Panc1 (cell line): ENCODE data around the gene CCDC70. TPM values are rescaled to one million over a fixed set of nuclear protein-coding genes. Genes with fewer than 3 reads are reported as not detected.

Experiments used
- ATAC-seq: fragments of 200-7000 bp; cut with Tn5 transposase; 2 replicates; pipeline ENCODE4 v1.9.1; 2020; ENCODE audit warnings: mild to moderate bottlenecking, moderate library complexity
- BruUV-seq: library from RNA; stranded (reverse); fragments of 400-500 nt; replicated peaks from 2 replicates; lab custom pipeline; 2021; lab: Mats Ljungman, UMichigan
- CTCF ChIA-PET: fragments of 300-600 bp; sonication (Branson Sonifier 250); formaldehyde crosslinking; loops from one replicate; lab custom pipeline; 2022; ENCODE audit warnings: antibody characterized with exemption; lab: Charles Lee
- POLR2A ChIA-PET: fragments of 300-600 bp; sonication (Branson Sonifier 250); formaldehyde crosslinking; loops from one replicate; lab custom pipeline; 2022; ENCODE audit warnings: antibody characterized with exemption; lab: Charles Lee
- DNase-seq: peaks from one replicate; pipeline ENCODE4 v3.0.0-alpha.2; 2010; ENCODE audit warnings: low read depth, low spot score
- H3K27ac ChIP-seq: 2 replicates; pipeline ENCODE4 v1.5.1; 2011; ENCODE audit warnings: mild to moderate bottlenecking, low read length, inconsistent platforms
- H3K27me3 ChIP-seq: fragments of 200-500 bp; sonication (Bioruptor generic); 2 replicates; pipeline ENCODE4 v1.6.0; 2014; ENCODE audit warnings: low read length, inconsistent platforms; ENCODE audit not compliant: control insufficient read depth, insufficient read depth
- H3K36me3 ChIP-seq: fragments of 200-500 bp; sonication (Bioruptor generic); 2 replicates; pipeline ENCODE4 v1.5.1; 2014; ENCODE audit warnings: inconsistent platforms, mild to moderate bottlenecking, low read length, moderate library complexity; ENCODE audit not compliant: control insufficient read depth, insufficient read depth
- H3K4me1 ChIP-seq: 2 replicates; pipeline ENCODE4 v1.5.1; 2011; ENCODE audit warnings: inconsistent platforms, mild to moderate bottlenecking, low read length, moderate library complexity; ENCODE audit not compliant: control insufficient read depth, insufficient read depth
- H3K4me3 ChIP-seq, 2 experiments: 2 replicates each; pipeline ENCODE4 v1.5.1; 2011 to 2012; ENCODE audit warnings: low read depth in 2 of 2, low read length in 2 of 2, mild to moderate bottlenecking in 2 of 2, inconsistent platforms in 1 of 2, moderate library complexity in 1 of 2
- H3K9me3 ChIP-seq: fragments of 200-500 bp; sonication (Bioruptor generic); 2 replicates; pipeline ENCODE4 v1.5.1; 2014; ENCODE audit warnings: low read depth, mild to moderate bottlenecking, inconsistent platforms, low read length, moderate library complexity; ENCODE audit not compliant: control insufficient read depth, insufficient read depth
- POLR2AphosphoS5 ChIP-seq: IDR thresholded peaks from 2 replicates; pipeline ENCODE4 v1.6.1; 2012; ENCODE audit warnings: mild to moderate bottlenecking, low read depth, low read length, moderate library complexity
- SIN3A ChIP-seq: IDR thresholded peaks from 2 replicates; pipeline ENCODE4 v1.6.1; 2012; ENCODE audit warnings: low read depth, mild to moderate bottlenecking, low read length, moderate library complexity, borderline replicate concordance; ENCODE audit not compliant: insufficient read depth
- TCF7L2 ChIP-seq: IDR thresholded peaks from 2 replicates; pipeline ENCODE4 v1.6.1; 2011; ENCODE audit warnings: mild to moderate bottlenecking, low read depth, low read length, inconsistent platforms
- in situ Hi-C: cut with HindIII; loops from 2 replicates; pipeline ENCODE4 v1.10.0; 2016; ENCODE audit warnings: low sequenced_read_pairs, low pct_unique_long_range_greater_than_20kb
- intact Hi-C: fragments of 100-400 bp; cut with micrococcal nuclease; formaldehyde crosslinking; loops from one replicate; pipeline ENCODE4 v1.10.0; 2022; ENCODE audit not compliant: unreplicated experiment
- total RNA-seq: library from RNA; stranded (reverse); gene quantifications from one replicate; pipeline ENCODE4 v1.2.1, GENCODE V29; 2021; ENCODE audit not compliant: unreplicated experiment
- TF ChIP-seq, protein P1 (sequence below), 2 experiments: IDR thresholded peaks; 2 replicates each; pipeline ENCODE4 v1.6.1; 2011 to 2012; ENCODE audit warnings: low read depth in 2 of 2, control low read depth in 1 of 2, low read length in 1 of 2, mild to moderate bottlenecking in 1 of 2, moderate library complexity in 1 of 2; ENCODE audit not compliant: insufficient read depth in 1 of 2
- TF ChIP-seq, protein P2 (sequence below): fragments of 450-650 bp; IDR thresholded peaks from 2 replicates; pipeline ENCODE4 v1.5.1; 2017; ENCODE audit warnings: mild to moderate bottlenecking

The CCDC70 gene
- total RNA-seq, 1 experiment from 2014 or later = not detected

DNA sequence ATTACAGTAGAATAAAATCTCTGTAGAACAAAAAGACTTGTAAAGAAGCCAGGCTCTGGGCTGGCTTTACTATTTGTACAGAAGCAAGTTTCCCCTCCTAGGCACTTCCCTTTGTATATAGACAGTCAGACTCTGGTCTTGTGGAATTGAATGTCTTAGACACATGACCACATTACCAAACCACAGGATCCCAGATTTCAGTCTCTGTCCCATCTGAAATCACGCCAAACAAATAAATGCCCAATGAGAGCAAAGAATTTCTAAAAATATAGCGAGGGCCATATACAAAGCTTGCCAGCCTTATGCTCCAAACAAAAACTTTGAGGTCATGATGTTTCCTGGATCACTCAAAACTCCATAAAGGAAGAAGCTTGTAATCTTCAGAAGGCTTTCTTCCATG, 23.9 kb downstream of the CCDC70 start:
- TF ChIP-seq SIN3A = no peak
- TF ChIP-seq, protein P1, sequence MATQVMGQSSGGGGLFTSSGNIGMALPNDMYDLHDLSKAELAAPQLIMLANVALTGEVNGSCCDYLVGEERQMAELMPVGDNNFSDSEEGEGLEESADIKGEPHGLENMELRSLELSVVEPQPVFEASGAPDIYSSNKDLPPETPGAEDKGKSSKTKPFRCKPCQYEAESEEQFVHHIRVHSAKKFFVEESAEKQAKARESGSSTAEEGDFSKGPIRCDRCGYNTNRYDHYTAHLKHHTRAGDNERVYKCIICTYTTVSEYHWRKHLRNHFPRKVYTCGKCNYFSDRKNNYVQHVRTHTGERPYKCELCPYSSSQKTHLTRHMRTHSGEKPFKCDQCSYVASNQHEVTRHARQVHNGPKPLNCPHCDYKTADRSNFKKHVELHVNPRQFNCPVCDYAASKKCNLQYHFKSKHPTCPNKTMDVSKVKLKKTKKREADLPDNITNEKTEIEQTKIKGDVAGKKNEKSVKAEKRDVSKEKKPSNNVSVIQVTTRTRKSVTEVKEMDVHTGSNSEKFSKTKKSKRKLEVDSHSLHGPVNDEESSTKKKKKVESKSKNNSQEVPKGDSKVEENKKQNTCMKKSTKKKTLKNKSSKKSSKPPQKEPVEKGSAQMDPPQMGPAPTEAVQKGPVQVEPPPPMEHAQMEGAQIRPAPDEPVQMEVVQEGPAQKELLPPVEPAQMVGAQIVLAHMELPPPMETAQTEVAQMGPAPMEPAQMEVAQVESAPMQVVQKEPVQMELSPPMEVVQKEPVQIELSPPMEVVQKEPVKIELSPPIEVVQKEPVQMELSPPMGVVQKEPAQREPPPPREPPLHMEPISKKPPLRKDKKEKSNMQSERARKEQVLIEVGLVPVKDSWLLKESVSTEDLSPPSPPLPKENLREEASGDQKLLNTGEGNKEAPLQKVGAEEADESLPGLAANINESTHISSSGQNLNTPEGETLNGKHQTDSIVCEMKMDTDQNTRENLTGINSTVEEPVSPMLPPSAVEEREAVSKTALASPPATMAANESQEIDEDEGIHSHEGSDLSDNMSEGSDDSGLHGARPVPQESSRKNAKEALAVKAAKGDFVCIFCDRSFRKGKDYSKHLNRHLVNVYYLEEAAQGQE (IDR thresholded peaks at IDR 0.05; ENCODE audit: insufficient read depth in 1 of 2, low read depth in 2 of 2, low read length in 1 of 2) = no peak
- TF ChIP-seq, protein P2, sequence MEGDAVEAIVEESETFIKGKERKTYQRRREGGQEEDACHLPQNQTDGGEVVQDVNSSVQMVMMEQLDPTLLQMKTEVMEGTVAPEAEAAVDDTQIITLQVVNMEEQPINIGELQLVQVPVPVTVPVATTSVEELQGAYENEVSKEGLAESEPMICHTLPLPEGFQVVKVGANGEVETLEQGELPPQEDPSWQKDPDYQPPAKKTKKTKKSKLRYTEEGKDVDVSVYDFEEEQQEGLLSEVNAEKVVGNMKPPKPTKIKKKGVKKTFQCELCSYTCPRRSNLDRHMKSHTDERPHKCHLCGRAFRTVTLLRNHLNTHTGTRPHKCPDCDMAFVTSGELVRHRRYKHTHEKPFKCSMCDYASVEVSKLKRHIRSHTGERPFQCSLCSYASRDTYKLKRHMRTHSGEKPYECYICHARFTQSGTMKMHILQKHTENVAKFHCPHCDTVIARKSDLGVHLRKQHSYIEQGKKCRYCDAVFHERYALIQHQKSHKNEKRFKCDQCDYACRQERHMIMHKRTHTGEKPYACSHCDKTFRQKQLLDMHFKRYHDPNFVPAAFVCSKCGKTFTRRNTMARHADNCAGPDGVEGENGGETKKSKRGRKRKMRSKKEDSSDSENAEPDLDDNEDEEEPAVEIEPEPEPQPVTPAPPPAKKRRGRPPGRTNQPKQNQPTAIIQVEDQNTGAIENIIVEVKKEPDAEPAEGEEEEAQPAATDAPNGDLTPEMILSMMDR = no peak
- TF ChIP-seq TCF7L2 = no peak
- no peak for TF ChIP-seq POLR2AphosphoS5
- in situ Hi-C loops = no loop called here
- intact Hi-C loops = no loop called here
- ChIA-PET POLR2A (no interaction called here), CTCF (no interaction called here)
- ATAC-seq (no peak), DNase-seq (no peak)
- Histone ChIP-seq H3K27me3 (no peaks in the 10 kb centered on the region), H3K4me3 (no peak overlapping the region), H3K9me3 (no peaks in the 10 kb centered on the region), H3K27ac (no peak overlapping the region), H3K36me3 (no peaks in the 10 kb centered on the region), H3K4me1 (no peaks in the 10 kb centered on the region)
- BruUV-seq = no TSS peak

DNA sequence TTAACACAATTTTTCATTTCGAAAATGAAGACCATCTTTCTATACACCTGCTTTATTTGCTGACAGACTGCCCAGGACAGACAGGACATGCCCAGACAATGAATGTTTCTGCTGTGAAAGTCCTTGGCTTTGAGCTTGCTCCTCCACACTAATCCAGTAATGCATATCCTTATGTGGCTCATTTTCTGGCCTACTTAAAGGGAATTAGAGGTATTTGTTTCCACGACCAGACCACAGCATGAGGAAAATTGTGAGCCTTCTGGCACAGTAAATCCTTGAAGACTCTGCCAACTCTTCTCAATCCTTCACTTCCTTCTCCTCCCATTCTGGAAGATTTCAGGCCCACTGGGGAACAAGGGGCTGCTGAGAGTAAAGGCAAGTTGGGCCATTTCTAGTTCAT, 25.7 kb downstream of the CCDC70 start:
- no peaks in the 10 kb centered on the region for H3K27me3 ChIP-seq
- H3K27ac ChIP-seq = no peak overlapping the region
- no peaks in the 10 kb centered on the region for H3K4me1 ChIP-seq
- TF ChIP-seq, protein P2 = no peak
- no peak for TF ChIP-seq POLR2AphosphoS5
- no peak for TF ChIP-seq SIN3A
- TF ChIP-seq TCF7L2 = no peak
- TF ChIP-seq, protein P1 (IDR thresholded peaks at IDR 0.05; ENCODE audit: insufficient read depth in 1 of 2, low read depth in 2 of 2, low read length in 1 of 2) = no peak
- H3K4me3 ChIP-seq = no peak overlapping the region
- CTCF ChIA-PET = no interaction called here
- no TSS peak for BruUV-seq
- POLR2A ChIA-PET = no interaction called here
- no peak for DNase-seq
- H3K9me3 ChIP-seq = no peaks in the 10 kb centered on the region
- H3K36me3 ChIP-seq = no peaks in the 10 kb centered on the region
- ATAC-seq = no peak
- intact Hi-C loops (no loop called here), in situ Hi-C loops (no loop called here)
